HG02970 (cell line): ENCODE results near the gene SIAE.

Experiments
- ATAC-seq: cut with Tn5 transposase; IDR thresholded peaks from one replicate; pipeline ENCODE4 v1.9.1; 2021; ENCODE audit warnings: mild to moderate bottlenecking, moderate library complexity, moderate number of reproducible peaks; ENCODE audit not compliant: unreplicated experiment, low FRiP score

The SIAE gene

DNA sequence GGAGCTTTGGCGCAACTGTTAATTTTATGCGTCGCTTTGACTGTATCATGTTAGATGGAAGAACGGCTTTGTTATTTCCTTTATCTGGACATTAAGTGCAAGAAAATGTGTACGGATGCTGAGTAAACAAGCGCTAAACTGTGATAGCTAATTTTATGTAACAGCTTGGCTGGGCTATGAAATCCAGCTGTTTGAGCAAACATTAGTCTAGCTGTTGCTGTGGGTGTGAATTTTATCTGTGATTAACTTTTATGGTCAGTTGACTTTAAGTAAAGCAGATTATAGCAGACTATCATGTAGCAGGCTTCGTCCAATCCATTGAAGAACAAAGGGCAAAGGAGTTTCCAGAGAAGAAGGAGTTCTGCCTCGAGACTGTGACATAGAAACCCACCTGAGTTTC, 89.8 kb downstream of the SIAE start:
- ATAC-seq, result no peak
